GM15510 (cell line): ENCODE results near the gene ATP13A2.

ENCODE experiments used
- POLR2A ChIP-seq: IDR thresholded peaks from 3 replicates; pipeline ENCODE4 v1.6.1; 2011; ENCODE audit warnings: borderline replicate concordance; ENCODE audit not compliant: insufficient read length; ENCODE audit errors: extremely low read depth

Gene ATP13A2

DNA sequence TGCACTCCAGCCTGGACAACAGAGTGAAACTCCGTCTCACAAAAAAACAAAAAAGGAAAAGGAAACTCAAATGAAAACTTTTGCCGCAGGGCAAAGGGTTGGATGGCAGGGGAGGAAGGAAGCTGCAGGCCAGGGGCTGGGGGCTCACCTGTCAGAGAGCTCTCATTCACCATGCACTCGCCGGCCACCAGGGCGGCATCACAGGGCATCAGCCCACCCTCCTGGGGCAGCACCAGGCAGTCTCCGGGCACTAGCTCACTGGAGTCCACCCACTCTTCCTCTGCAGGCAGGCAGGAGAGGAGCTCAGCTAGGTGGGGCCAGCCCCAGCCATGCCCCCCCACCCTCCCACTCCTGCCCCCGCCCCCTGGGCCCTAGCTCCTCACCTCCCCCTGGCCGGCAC, 11.9 kb downstream of the ATP13A2 start:
- TF ChIP-seq POLR2A, result no peak

DNA sequence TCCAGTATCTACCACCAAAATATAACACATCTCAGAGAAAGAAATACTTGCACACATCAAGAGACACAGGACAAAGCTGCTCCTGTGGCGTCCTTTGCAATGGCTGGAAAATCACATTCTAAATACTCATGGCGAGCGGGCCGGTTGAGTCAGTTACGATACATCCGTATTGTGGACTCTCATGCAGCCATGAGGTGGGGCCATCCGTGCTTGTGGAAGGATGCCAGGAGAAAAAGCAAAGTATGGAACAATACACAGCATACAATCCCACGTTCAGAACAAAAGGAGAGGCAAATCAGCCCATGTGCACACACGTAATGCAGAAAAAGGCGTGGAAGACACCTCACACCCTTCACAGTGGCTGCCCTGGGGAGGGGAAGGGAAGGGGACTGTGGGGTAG, 13.1 kb downstream of the ATP13A2 start:
- TF ChIP-seq POLR2A, result no peak

DNA sequence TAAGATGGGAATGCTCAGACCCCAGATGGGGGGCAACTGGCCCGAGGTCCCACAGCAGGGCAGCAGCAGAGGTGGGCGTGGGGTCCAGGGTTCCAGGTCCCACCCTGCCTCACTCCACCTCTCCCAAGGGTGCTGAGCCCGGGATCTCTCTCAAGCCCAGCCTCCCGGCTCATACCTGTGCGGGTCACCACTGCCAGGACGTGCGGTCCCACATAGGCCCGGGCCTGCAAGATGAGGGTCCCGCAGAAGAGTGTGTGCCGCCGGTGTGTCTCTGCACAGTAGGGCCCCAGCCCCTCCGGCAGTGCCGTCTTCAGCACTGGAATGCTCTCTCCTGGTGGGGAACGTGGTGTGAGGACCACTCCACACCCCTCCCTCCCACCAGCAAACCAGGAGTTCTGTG, 14.9 kb downstream of the ATP13A2 start:
- TF ChIP-seq POLR2A, result no peak

DNA sequence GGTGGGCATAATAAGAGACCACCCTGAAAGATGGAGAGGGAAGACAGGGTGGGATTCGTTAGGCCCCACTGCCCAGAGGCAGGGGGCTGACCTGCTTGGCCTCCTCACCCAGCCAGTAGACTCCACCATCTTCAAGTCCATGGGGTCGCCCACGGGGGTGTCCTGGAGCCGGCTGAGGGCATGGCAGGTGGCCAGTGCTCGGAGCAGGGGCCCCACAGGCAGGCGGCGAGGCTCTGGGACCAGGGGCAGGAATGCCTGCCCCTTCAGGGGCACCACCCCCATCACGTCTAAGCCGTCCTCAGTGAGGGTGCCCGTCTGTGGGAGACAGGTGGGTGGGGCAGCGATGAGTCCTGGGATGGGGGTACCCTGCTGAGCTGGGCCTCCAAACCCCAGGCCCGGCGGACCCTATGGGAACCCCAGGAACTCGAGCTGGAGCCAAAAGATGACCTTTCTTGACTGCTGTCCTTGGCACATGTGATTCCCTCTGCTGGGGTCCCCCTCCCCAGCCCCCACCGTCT, 18.1 kb downstream of the ATP13A2 start:
- no peak for TF ChIP-seq POLR2A

DNA sequence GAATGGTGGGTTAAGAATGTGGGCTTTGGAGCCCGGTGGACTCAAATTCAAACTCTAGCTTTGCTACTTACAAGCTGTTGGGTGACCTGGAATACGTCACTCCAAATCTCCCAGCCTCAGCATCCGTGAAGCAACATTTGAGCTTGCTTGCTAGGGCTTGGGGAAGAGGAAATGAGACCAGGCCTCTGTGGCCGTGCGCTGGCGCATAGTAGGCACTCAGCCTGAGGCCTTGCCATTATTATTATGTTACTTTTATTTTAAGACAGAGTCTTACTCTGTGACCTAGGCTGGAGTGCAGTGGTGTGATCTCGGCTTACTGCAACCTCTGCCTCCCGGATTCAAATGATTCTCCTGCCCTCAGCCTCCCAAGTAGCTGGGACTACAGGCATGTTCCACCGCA, 19.1 kb downstream of the ATP13A2 start:
- no peak for TF ChIP-seq POLR2A

DNA sequence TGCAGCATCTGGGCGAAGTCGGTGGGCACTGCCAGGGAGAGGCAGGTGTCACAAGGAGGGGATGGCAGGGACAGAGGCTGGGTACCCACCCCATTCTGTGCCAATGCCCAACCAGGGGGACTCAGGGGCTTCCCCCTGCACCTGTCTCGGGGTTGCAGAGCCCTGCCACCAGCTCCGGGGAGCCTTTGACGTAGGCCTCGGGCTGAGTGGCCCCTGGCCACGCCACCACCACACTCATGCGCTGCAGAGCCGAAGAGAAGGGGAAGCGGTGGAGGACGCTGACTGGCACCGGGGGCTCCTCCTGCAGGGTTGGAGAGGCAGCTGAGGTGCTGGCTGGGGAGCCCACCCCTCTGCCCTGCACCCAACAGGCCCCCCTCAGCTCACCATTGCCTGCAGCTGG, 19.6 kb downstream of the ATP13A2 start:
- TF ChIP-seq POLR2A, result no peak

DNA sequence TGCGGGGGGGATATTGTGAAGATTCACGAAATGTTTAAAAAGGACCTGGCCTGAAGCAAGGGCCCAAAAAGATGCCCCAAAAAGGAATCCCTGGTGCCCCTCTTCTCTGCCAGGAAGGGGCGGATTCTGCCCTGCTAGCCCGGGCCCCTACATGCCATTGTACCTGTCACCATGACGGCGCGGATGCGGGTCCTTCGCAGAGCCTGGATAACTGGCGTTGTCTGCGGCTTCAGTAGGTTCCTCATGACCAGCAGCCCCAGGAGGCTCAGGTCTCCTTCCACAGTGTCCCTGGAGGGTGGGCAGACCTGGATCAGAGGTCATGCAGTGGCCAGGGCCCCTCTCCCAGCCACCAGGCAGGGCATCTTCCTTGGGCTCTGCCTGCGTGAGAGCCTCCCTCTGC, 20.2 kb downstream of the ATP13A2 start:
- TF ChIP-seq POLR2A, result no peak

DNA sequence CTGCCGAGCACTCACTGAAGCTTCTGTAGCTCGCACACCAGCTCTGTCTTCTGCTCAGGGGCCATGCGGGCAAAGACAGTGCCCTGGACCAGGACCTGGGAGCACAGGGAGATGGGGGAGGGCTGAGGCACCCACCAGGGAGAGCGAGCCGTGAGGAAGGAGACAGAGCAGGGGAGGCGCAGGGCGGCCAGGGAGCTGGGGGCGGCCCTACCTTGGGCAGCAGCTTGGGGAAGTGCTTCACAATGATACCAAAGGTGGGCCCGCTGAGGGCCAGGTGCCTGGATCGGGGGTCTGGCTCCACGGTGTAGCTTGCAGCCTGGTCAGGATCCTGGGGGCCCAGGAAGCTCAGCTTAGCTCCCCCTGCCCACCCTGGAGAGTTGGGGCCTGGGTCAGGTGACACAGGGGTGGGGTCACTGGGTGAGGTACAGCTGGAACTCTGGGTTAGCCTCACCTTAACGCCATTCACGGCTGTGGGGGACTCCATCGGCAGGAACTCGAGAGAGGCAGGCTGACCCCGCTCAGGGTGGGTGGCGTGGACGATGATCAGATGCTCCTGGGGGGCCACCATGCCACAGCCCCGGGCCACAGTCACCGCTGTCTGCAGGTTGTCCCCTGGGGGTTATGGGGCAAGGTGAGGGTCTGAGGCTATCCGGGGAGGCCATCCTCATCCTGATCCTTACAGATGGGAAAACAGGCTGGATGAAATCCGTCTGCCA, 21.9 kb downstream of the ATP13A2 start:
- no peak for TF ChIP-seq POLR2A

DNA sequence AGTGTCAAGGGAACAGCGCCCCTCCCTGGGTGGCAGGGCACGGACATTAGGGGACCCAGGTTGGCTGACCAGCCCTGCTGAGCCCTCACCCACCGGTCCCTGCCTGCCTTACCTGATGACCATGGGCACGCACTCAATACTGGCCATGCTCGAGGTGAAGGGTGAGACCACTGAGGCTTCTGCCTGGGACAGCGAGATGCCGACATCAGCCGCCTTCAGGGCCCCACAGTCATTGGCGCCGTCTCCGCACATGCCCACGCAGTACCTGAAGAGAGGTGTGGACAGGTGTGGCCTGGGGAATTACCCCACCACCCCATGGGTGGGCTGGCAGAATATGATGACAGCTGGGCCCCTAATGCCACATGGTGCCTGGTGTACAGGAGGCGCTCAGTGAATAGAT, 23.5 kb downstream of the ATP13A2 start:
- TF ChIP-seq POLR2A, result no peak

DNA sequence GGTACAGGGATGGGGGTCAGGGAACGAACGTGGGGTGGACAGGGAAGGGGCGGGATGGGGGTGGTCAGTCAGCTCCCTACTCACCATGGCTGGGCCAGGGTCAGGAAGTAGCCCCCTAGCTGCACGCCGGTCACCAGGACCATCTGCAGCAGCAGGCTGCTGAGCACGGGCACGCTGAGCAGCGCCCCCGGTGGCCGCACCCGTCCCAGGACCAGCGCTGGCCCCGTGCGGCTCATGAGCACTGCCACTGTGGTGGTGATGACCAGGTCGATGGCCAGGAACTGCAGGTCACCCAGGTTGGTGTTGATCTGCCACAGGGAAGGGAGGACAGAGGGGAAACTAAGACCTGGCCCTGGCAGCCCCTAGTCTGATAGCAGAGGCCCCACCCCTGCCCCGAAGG, 24.8 kb downstream of the ATP13A2 start:
- no peak for TF ChIP-seq POLR2A

DNA sequence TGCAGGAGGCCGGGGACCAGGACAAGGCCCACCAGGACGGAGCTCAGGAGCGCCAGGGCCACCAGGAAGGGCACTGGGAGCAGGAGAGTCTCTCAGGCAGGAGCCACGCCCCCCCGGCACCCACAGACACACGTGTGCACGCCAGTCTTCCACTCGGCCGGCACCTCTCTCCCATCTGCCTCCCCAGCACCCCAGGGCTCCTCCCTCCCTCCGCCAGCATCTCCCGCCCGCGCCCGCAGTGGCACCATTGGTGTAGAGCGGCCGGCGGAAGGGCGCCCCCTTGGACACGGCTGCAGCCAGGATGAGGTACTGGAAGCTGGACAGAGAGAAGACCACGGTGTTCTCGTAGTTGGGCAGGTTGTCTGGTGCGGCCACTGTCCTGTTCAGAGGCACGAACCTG, 25.2 kb downstream of the ATP13A2 start:
- no peak for TF ChIP-seq POLR2A

DNA sequence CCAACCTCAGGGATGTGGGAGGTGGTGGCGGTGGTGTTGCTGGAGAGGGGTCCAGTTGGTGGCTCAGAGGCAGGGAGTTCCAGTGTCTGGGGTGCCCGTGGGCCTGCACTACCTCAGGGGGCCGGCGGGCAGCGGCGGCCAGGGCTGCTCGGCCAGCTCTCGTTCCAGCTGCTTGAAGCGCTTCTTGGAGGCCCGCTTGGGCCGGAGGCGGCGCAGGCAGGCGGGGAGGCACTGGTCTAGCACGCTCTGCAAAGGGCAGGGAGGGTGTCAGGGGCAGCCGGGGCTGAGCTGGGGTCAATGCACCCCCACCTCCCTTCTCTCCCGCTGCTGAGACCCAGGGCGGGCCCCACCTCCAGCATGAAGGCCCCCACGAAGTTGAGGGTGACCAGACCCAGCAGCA, 25.6 kb downstream of the ATP13A2 start:
- TF ChIP-seq POLR2A, result no peak

DNA sequence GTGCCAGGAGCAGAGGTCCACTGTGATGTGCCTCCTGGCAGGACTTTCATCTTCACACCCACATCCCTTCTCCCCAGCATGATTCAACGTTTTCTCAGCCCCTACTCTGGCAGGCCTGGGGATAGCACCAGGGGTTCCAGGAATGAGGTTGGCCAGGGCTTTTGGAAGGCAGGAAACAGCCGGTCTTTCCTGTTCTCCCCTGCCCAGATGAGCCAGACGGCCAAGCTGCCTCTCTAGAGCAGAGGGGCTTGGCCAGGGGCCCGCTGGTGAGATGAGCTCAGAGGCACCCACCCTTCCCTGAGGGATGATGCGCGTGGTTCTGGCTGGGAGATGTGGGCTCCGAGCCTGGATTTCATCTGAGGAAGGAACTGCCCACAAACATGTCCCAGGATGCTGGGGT, 27.0 kb downstream of the ATP13A2 start:
- no peak for TF ChIP-seq POLR2A

DNA sequence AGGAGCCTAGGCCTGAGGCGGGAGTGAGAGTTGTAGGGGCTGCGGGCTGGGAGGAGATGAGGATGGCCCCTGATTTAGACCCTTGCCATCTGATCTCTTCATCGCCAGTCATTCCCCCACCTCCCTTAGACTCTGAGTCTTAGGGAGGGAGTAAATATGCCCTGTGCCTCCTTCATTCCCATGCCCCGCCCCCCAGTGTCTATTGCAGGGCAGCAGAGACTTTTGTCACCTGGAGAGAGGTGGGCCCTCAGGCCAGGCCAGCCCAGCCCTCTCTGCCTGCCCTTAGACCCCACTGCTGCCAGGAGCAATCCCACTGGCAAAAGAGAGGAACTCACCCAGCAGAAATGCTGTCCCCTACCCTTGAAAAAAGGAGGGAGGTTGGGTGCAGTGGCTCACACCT, 28.1 kb downstream of the ATP13A2 start:
- no peak for TF ChIP-seq POLR2A

DNA sequence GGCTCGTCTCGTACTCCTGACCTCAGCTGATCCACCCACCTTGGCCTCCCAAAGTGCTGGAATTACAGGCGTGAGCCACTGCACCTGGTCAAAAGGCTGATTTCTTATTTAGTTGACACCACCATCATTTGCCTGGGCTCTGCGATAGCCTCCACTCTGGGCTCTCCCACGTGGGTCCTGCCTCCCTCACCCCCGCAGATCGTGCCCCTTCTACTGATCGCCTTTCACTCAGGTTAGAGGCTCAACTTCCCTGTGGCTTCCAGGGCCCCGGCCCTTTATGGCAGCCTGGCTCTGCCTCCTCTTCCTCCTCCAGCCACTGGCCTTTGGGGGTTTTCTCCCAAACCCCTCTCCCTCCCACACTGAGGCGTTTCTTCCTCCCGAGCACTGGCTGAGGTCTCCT, 28.8 kb downstream of the ATP13A2 start:
- no peak for TF ChIP-seq POLR2A

DNA sequence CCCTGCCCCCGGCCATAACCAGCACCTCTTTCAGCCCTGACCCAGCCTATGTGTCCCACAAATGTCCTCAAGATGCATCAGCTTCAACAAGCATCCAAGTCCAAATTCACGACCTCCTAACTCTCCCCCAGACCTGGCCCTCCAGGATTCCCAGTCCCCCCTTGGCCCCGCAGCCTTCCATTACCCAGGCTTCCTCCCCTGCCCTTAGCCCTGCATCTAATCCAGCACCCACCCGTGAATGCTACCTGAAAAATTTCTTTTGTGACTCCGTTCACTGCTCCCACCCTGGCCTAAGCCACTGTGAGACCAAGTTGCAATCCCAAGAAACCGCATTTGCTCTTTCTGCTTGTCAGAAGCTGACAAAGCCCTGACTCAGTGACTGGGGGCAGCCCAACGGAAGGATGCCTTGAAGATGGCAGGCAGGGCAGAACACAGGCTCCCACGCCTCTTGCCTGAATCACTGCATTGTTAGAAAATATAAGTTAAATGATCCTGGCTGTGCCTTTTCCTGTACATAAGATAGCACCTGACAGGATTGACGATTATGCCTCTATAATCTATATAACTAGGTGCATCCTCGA, 30.4 kb downstream of the ATP13A2 start:
- no peak for TF ChIP-seq POLR2A
